Femur (tissue), 1 donor: ENCODE results near the gene AVPR1A.
"Not testable (repeated sequence)": the region's sequence is repeated elsewhere in the genome, so short reads cannot be mapped to it uniquely, and the experiment has no call there.

ENCODE experiments used
- DNase-seq: peaks from one replicate; pipeline ENCODE4 v3.0.0-alpha.2; 2017

Gene AVPR1A

GRCh38 chr12:63150713-63151622 is at the start of gene AVPR1A:
TSS of gene AVPR1A (minus strand) at chr12:63151201. CDS start at chr12:63150836, 365 bp downstream.
- DNase-seq: peak; percentile 49

- no peak for DNase-seq
Measured at GRCh38 chr12:63196168-63196567, 45.2 kb upstream of the AVPR1A start.

- no peak for DNase-seq
Measured at GRCh38 chr12:63179224-63179623, 28.2 kb upstream of the AVPR1A start.

- DNase-seq: no peak
Measured at GRCh38 chr12:63170321-63170720, 19.3 kb upstream of the AVPR1A start.

- DNase-seq: not testable (repeated sequence)
Measured at GRCh38 chr12:63167741-63168140, 16.7 kb upstream of the AVPR1A start.

GRCh38 chr12:63164911-63165310 is 13.9 kb upstream of the AVPR1A start:
- no peak for DNase-seq

GRCh38 chr12:63163541-63163940 is 12.5 kb upstream of the AVPR1A start:
- no peak for DNase-seq

- DNase-seq: no peak
Measured at GRCh38 chr12:63155375-63155774, 4.4 kb upstream of the AVPR1A start.

GRCh38 chr12:63154560-63154959 is 3.6 kb upstream of the AVPR1A start:
- no peak for DNase-seq

GRCh38 chr12:63152321-63152700 is 1.3 kb upstream of the AVPR1A start:
- no peak for DNase-seq

- peak; percentile 68 for DNase-seq
Measured at GRCh38 chr12:63151623-63152320, 771 bp upstream of the AVPR1A start.

- peak; percentile 31 for DNase-seq
Measured at GRCh38 chr12:63149909-63150712, 890 bp downstream of the AVPR1A start.

GRCh38 chr12:63144556-63144955 is 6.4 kb downstream of the AVPR1A start:
- no peak for DNase-seq

GRCh38 chr12:63138488-63138887 is 12.5 kb downstream of the AVPR1A start:
- no peak for DNase-seq

GRCh38 chr12:63133981-63134380 is 17.0 kb downstream of the AVPR1A start:
- DNase-seq: no peak

- no peak for DNase-seq
Measured at GRCh38 chr12:63132201-63132600, 18.8 kb downstream of the AVPR1A start.

GRCh38 chr12:63129927-63130326 is 21.1 kb downstream of the AVPR1A start:
- DNase-seq: no peak

- no peak for DNase-seq
Measured at GRCh38 chr12:63124778-63125177, 26.2 kb downstream of the AVPR1A start.

GRCh38 chr12:63103494-63104131 is 47.4 kb downstream of the AVPR1A start:
- DNase-seq: no peak

GRCh38 chr12:63101920-63102319 is 49.1 kb downstream of the AVPR1A start:
- DNase-seq: no peak

GRCh38 chr12:63098851-63099250 is 52.1 kb downstream of the AVPR1A start:
- DNase-seq: no peak

GRCh38 chr12:63095369-63095980 is 55.5 kb downstream of the AVPR1A start:
- no peak for DNase-seq
